ENCODE results near the gene TM9SF4.
"Not testable (repeated sequence)": the region's sequence is repeated elsewhere in the genome, so short reads cannot be mapped to it uniquely, and the experiment has no call there.

Gene TM9SF4

GRCh38 chr20:32155017-32155981 lies 45.8 kb downstream of the TM9SF4 start:
- DNase-seq (ENCODE audit: low spot score): peak; percentile 58

- DNase-seq (ENCODE audit: low spot score): no peak
Observed at GRCh38 chr20:32157611-32158010, 48.1 kb downstream of the TM9SF4 start.

- DNase-seq (ENCODE audit: low spot score): no peak
Observed at GRCh38 chr20:32158351-32158750, 48.8 kb downstream of the TM9SF4 start.

GRCh38 chr20:32158943-32159660 lies 49.6 kb downstream of the TM9SF4 start:
- no peak for DNase-seq (ENCODE audit: low spot score)

GRCh38 chr20:32159766-32160221 lies 50.3 kb downstream of the TM9SF4 start:
- no peak for DNase-seq (ENCODE audit: low spot score)

GRCh38 chr20:32160341-32160740 lies 50.8 kb downstream of the TM9SF4 start:
- no peak for DNase-seq (ENCODE audit: low spot score)

GRCh38 chr20:32162351-32162750 lies 52.8 kb downstream of the TM9SF4 start:
- DNase-seq (ENCODE audit: low spot score): no peak

- DNase-seq (ENCODE audit: low spot score): no peak
Observed at GRCh38 chr20:32163951-32164350, 54.4 kb downstream of the TM9SF4 start.

GRCh38 chr20:32164984-32165735 lies 55.6 kb downstream of the TM9SF4 start:
- DNase-seq (ENCODE audit: low spot score): no peak

- no peak for DNase-seq (ENCODE audit: low spot score)
Observed at GRCh38 chr20:32165836-32166545, 56.5 kb downstream of the TM9SF4 start.

- DNase-seq (ENCODE audit: low spot score): no peak
Observed at GRCh38 chr20:32167552-32167951, 58.0 kb downstream of the TM9SF4 start.

GRCh38 chr20:32168184-32168910 lies 58.8 kb downstream of the TM9SF4 start:
- no peak for DNase-seq (ENCODE audit: low spot score)

- DNase-seq (ENCODE audit: low spot score): not testable (repeated sequence)
Observed at GRCh38 chr20:32177696-32178095, 68.2 kb downstream of the TM9SF4 start.

GRCh38 chr20:32179515-32179914 lies 70.0 kb downstream of the TM9SF4 start:
- DNase-seq (ENCODE audit: low spot score): no peak

- DNase-seq (ENCODE audit: low spot score): no peak
Observed at GRCh38 chr20:32179934-32180333, 70.4 kb downstream of the TM9SF4 start.

GRCh38 chr20:32181606-32182005 lies 72.1 kb downstream of the TM9SF4 start:
- DNase-seq (ENCODE audit: low spot score): no peak

- no peak for DNase-seq (ENCODE audit: low spot score)
Observed at GRCh38 chr20:32183947-32184635, 74.6 kb downstream of the TM9SF4 start.

GRCh38 chr20:32184961-32185603 lies 75.6 kb downstream of the TM9SF4 start:
- DNase-seq (ENCODE audit: low spot score): no peak

- DNase-seq (ENCODE audit: low spot score): no peak
Observed at GRCh38 chr20:32186506-32186905, 77.0 kb downstream of the TM9SF4 start.
